Mesendoderm (in vitro differentiated cells): ENCODE measurements around the gene GCA.
A peak's percentile ranks its signal among the peaks of the same experiment; 100 is the strongest.

Experiments used
- DNase-seq: peaks from one replicate; pipeline ENCODE4 v3.0.0; 2013
- H2AK5ac ChIP-seq: 2 replicates; pipeline ENCODE4 v1.6.1; 2013; ENCODE audit warnings: low read length, inconsistent platforms
- H2BK120ac ChIP-seq: 2 replicates; pipeline ENCODE4 v1.6.1; 2013; ENCODE audit warnings: low read depth, mild to moderate bottlenecking, low read length, moderate library complexity, mixed read lengths
- H2BK15ac ChIP-seq: replicated peaks from 2 replicates; pipeline ENCODE4 v1.6.1; 2013; ENCODE audit warnings: low read depth, mild to moderate bottlenecking, moderate library complexity
- H2BK5ac ChIP-seq: 2 replicates; pipeline ENCODE4 v1.6.1; 2013; ENCODE audit warnings: low read length, inconsistent platforms
- H3K18ac ChIP-seq: 2 replicates; pipeline ENCODE4 v1.6.1; 2013; ENCODE audit warnings: mild to moderate bottlenecking, low read length, mixed read lengths
- H3K23ac ChIP-seq: one replicate; pipeline ENCODE4 v1.6.1; 2013; ENCODE audit warnings: low read length
- H3K27ac ChIP-seq: 2 replicates; pipeline ENCODE4 v1.5.1; 2013; ENCODE audit warnings: low read depth, mild to moderate bottlenecking, inconsistent platforms, low read length, moderate library complexity
- H3K27me3 ChIP-seq: 2 replicates; pipeline ENCODE4 v1.6.1; 2013; ENCODE audit warnings: low read length, control low read depth, mild to moderate bottlenecking, inconsistent platforms; ENCODE audit not compliant: insufficient read depth, poor library complexity
- H3K36me3 ChIP-seq: 2 replicates; pipeline ENCODE4 v1.6.1; 2013; ENCODE audit warnings: low read length, inconsistent platforms; ENCODE audit not compliant: control insufficient read depth, insufficient read depth
- H3K4ac ChIP-seq: one replicate; pipeline ENCODE4 v1.6.1; 2013; ENCODE audit warnings: low read depth, mild to moderate bottlenecking, low read length, moderate library complexity
- H3K4me1 ChIP-seq: 2 replicates; pipeline ENCODE4 v1.6.1; 2013; ENCODE audit warnings: low read depth, low read length, inconsistent platforms; ENCODE audit not compliant: control insufficient read depth
- H3K4me2 ChIP-seq: 2 replicates; pipeline ENCODE4 v1.6.1; 2013; ENCODE audit warnings: low read length
- H3K4me3 ChIP-seq: 2 replicates; pipeline ENCODE4 v1.5.1; 2013; ENCODE audit warnings: mild to moderate bottlenecking, low read length
- H3K56ac ChIP-seq: one replicate; pipeline ENCODE4 v1.6.1; 2013; ENCODE audit warnings: low read length
- H3K79me1 ChIP-seq: 2 replicates; pipeline ENCODE4 v1.6.1; 2013; ENCODE audit warnings: low read length, inconsistent platforms
- H3K79me2 ChIP-seq: 2 replicates; pipeline ENCODE4 v1.6.1; 2013; ENCODE audit warnings: mild to moderate bottlenecking, low read length; ENCODE audit not compliant: control insufficient read depth, insufficient read depth
- H3K9ac ChIP-seq: 2 replicates; pipeline ENCODE4 v1.6.1; 2013; ENCODE audit warnings: low read length, inconsistent platforms
- H4K5ac ChIP-seq: one replicate; pipeline ENCODE4 v1.6.1; 2013; ENCODE audit warnings: low read length
- H4K8ac ChIP-seq: one replicate; pipeline ENCODE4 v1.6.1; 2013; ENCODE audit warnings: low read depth, mild to moderate bottlenecking, control low read depth, low read length, moderate library complexity
- WGBS: extraction: QIAGEN DNeasy Blood & Tissue Kit; methylation state at CpG from one replicate; pipeline ENCODE4 v1.1.7; 2013; ENCODE audit warnings: low lambda C conversion rate, missing lambda C conversion rate; ENCODE audit not compliant: insufficient coverage; ENCODE audit errors: extremely low coverage; 5-methylcytosine and 5-hydroxymethylcytosine counted together

The GCA gene

DNA sequence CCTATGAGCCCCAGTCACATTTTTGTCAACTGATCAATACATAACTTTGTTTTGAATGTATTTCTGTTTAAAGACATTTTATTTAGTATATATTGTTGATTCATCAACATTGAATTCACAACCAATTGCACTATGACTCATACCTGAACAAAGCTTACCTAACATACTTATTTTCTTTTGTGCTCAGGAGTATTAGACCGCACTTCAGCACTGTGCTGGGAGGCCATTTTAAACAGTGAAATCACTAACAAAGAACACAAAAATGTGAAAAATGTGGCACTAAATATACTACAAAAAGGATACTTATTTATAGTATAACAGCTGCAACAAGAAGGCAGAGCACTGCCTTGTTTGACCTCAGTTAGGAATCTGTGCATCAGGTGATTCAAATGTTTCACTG, 13.1 kb upstream of the GCA start:
- no peak overlapping the region for H4K8ac ChIP-seq
- no peaks in the 10 kb centered on the region for H3K27me3 ChIP-seq
- no peak overlapping the region for H4K5ac ChIP-seq
- no peaks in the 10 kb centered on the region for H3K36me3 ChIP-seq
- H3K56ac ChIP-seq, result no peak overlapping the region
- H3K27ac ChIP-seq, result no peak overlapping the region
- no peak overlapping the region for H2AK5ac ChIP-seq
- no peaks in the 10 kb centered on the region for H3K4me1 ChIP-seq
- H3K23ac ChIP-seq, result no peak overlapping the region
- H2BK120ac ChIP-seq, result no peak overlapping the region
- no peaks in the 10 kb centered on the region for H3K79me1 ChIP-seq
- DNase-seq, result no peak
- H3K9ac ChIP-seq, result no peak overlapping the region
- no peaks in the 10 kb centered on the region for H3K79me2 ChIP-seq
- no peak overlapping the region for H3K18ac ChIP-seq
- no peak overlapping the region for H2BK5ac ChIP-seq
- no CpG with 5 or more reads among the region's 1 CpG for WGBS
- no peak overlapping the region for H2BK15ac ChIP-seq
- no peak overlapping the region for H3K4me2 ChIP-seq
- H3K4ac ChIP-seq, result no peak overlapping the region
- H3K4me3 ChIP-seq, result no peak overlapping the region

- Histone ChIP-seq H3K79me1 (no peaks in the 10 kb centered on the region), H3K27ac (no peak overlapping the region), H3K56ac (no peak overlapping the region), H4K5ac (no peak overlapping the region), H2AK5ac (no peak overlapping the region), H2BK120ac (no peak overlapping the region), H3K79me2 (no peaks in the 10 kb centered on the region), H3K9ac (no peak overlapping the region), H2BK5ac (no peak overlapping the region), H3K4me2 (no peak overlapping the region), H3K23ac (no peak overlapping the region), H2BK15ac (no peak overlapping the region), H3K4ac (no peak overlapping the region), H4K8ac (peak overlapping the region; percentile 39), H3K18ac (no peak overlapping the region), H3K4me3 (no peak overlapping the region), H3K4me1 (no peaks in the 10 kb centered on the region), H3K36me3 (no peaks in the 10 kb centered on the region), H3K27me3 (no peaks in the 10 kb centered on the region)
- no CpG with 5 or more reads among the region's 3 CpGs for WGBS
- DNase-seq, result peak; percentile 67
These were observed 10.0 kb upstream of the GCA start for GRCh38 chr2:162333968-162334367.

DNA sequence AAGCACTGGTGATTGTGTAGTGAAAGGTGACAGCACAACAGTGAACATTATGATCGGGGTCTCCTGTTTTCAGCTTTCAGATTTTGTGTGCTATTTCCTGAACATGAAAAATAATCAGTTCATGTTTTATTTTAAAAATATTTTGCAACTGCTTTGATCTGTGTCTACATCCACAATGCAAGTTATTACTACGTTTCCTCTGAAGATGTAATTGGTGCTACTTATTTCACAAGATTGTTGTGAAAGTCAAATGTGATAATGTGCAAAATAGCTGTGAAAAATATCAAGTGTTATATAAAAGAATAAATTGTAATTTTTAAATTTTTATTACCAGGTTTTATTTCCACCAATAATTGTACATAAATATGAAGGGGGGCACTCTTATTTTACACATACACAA, 6.1 kb upstream of the GCA start:
- Histone ChIP-seq H2AK5ac (no peak overlapping the region), H3K4ac (no peak overlapping the region), H3K27ac (no peak overlapping the region), H3K4me3 (no peak overlapping the region), H2BK120ac (no peak overlapping the region), H2BK5ac (no peak overlapping the region), H3K18ac (no peak overlapping the region), H3K56ac (no peak overlapping the region), H4K8ac (no peak overlapping the region), H2BK15ac (no peak overlapping the region), H3K27me3 (no peaks in the 10 kb centered on the region), H4K5ac (no peak overlapping the region), H3K79me2 (no peaks in the 10 kb centered on the region), H3K9ac (no peak overlapping the region), H3K79me1 (no peaks in the 10 kb centered on the region), H3K23ac (no peak overlapping the region), H3K4me2 (no peak overlapping the region), H3K36me3 (no peaks in the 10 kb centered on the region), H3K4me1 (no peaks in the 10 kb centered on the region)
- WGBS, result no CpG with 5 or more reads among the region's 2 CpGs
- no peak for DNase-seq

GRCh38 chr2:162340822-162341221, 3.1 kb upstream of the GCA start:
- Histone ChIP-seq H2BK15ac (no peak overlapping the region), H3K79me1 (no peaks in the 10 kb centered on the region), H2AK5ac (no peak overlapping the region), H3K9ac (no peak overlapping the region), H2BK5ac (no peak overlapping the region), H3K36me3 (no peaks in the 10 kb centered on the region), H2BK120ac (no peak overlapping the region), H3K4ac (no peak overlapping the region), H4K8ac (no peak overlapping the region), H3K27ac (no peak overlapping the region), H3K56ac (no peak overlapping the region), H3K27me3 (no peaks in the 10 kb centered on the region), H3K23ac (no peak overlapping the region), H3K4me1 (no peaks in the 10 kb centered on the region), H3K4me3 (no peak overlapping the region), H3K18ac (no peak overlapping the region), H3K79me2 (no peaks in the 10 kb centered on the region), H3K4me2 (no peak overlapping the region), H4K5ac (no peak overlapping the region)
- DNase-seq, result no peak

DNA sequence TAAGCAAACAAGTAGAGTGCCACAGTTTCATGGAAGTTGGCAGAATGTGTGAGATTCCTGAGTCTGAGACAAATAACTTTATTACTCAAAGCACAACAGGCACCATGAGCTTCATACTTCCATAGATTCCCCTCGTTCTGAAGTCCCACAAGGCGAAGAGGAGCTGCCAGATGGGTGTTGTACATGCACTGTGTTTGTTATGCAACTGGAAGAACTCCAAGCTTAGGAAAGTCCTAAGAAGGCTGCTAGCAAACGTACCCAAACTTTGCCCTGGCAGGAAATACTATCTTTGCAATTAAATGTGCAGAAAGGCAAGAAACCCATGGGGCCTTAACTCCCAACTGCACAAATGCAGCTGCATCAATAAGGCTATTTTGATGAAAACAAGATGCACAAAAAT, 1.6 kb upstream of the GCA start:
- Histone ChIP-seq H3K79me2 (no peaks in the 10 kb centered on the region), H3K27me3 (no peaks in the 10 kb centered on the region), H4K5ac (no peak overlapping the region), H3K4me3 (no peak overlapping the region), H2BK5ac (no peak overlapping the region), H2AK5ac (no peak overlapping the region), H3K4ac (no peak overlapping the region), H3K27ac (no peak overlapping the region), H3K36me3 (no peaks in the 10 kb centered on the region), H3K79me1 (peaks cover 1% of the 10 kb centered on the region), H3K4me1 (no peaks in the 10 kb centered on the region), H3K4me2 (no peak overlapping the region), H3K9ac (no peak overlapping the region), H4K8ac (no peak overlapping the region), H3K18ac (no peak overlapping the region), H2BK15ac (no peak overlapping the region), H2BK120ac (no peak overlapping the region), H3K23ac (no peak overlapping the region), H3K56ac (no peak overlapping the region)
- DNase-seq, result no peak
- WGBS, result no CpG with 5 or more reads among the region's 3 CpGs

DNA sequence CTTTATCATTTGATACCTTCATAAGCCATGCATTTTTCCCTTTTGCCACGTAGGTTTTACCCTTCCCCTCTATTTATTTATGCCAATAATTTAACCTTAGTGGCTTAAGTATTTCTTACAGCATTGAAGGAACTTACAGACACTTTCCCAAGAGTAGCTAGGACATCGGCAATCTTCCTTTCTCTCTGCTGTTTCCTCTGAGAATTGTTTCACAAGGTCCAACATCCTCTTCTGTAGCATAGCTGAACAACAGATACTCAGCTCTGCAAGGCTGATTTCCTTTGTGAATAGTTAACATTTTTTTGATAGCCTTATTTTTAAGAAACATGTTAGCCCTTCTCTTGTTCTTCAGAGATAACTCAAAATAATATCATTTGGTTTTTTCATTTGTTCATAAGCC, 1.1 kb upstream of the GCA start:
- Histone ChIP-seq H3K36me3 (no peaks in the 10 kb centered on the region), H3K56ac (no peak overlapping the region), H3K9ac (no peak overlapping the region), H4K5ac (no peak overlapping the region), H2AK5ac (no peak overlapping the region), H2BK120ac (no peak overlapping the region), H3K4me3 (no peak overlapping the region), H3K4ac (no peak overlapping the region), H3K4me2 (no peak overlapping the region), H2BK15ac (no peak overlapping the region), H3K79me1 (peaks cover 1% of the 10 kb centered on the region), H4K8ac (no peak overlapping the region), H2BK5ac (no peak overlapping the region), H3K23ac (no peak overlapping the region), H3K79me2 (no peaks in the 10 kb centered on the region), H3K4me1 (no peaks in the 10 kb centered on the region), H3K27ac (no peak overlapping the region), H3K27me3 (no peaks in the 10 kb centered on the region), H3K18ac (no peak overlapping the region)
- no peak for DNase-seq
- no CpG with 5 or more reads among the region's 2 CpGs for WGBS
